OCI-LY1 (cell line): ENCODE data around the gene VPS4A.

ENCODE experiments used
- H2AFZ ChIP-seq: fragments of 200-600 bp; sonication (generic), shearing (Covaris generic); 2 replicates; pipeline ENCODE4 v1.6.0; 2014; ENCODE audit warnings: antibody characterized with exemption, mild to moderate bottlenecking, low read length
- H3F3A ChIP-seq: fragments of 200-600 bp; sonication (generic), shearing (Covaris generic); 2 replicates; pipeline ENCODE4 v1.6.0; 2014; ENCODE audit warnings: mild to moderate bottlenecking, antibody characterized with exemption, low read length, moderate library complexity; ENCODE audit not compliant: insufficient read depth
- H3K27ac ChIP-seq: fragments of 200-600 bp; sonication (generic); 2 replicates; pipeline ENCODE4 v1.5.1; 2014; ENCODE audit warnings: low read length, mixed run types, mild to moderate bottlenecking, low read depth; ENCODE audit not compliant: poor library complexity, severe bottlenecking
- H3K27me3 ChIP-seq: fragments of 200-600 bp; sonication (generic); 2 replicates; pipeline ENCODE4 v1.6.0; 2014; ENCODE audit warnings: antibody characterized with exemption, mild to moderate bottlenecking, low read length, moderate library complexity; ENCODE audit not compliant: insufficient read depth
- H3K36me3 ChIP-seq: fragments of 200-600 bp; sonication (generic); 2 replicates; pipeline ENCODE4 v1.6.1; 2014; ENCODE audit warnings: mild to moderate bottlenecking, antibody characterized with exemption, low read length, moderate library complexity, mixed read lengths; ENCODE audit not compliant: insufficient read depth
- H3K4me1 ChIP-seq: fragments of 200-600 bp; sonication (generic); 2 replicates; pipeline ENCODE4 v1.5.1; 2014; ENCODE audit warnings: mild to moderate bottlenecking, low read length, moderate library complexity; ENCODE audit not compliant: insufficient read depth, severe bottlenecking
- H3K4me2 ChIP-seq: fragments of 200-600 bp; sonication (generic), shearing (Covaris generic); 2 replicates; pipeline ENCODE4 v1.6.1; 2014; ENCODE audit warnings: low read length
- H3K4me3 ChIP-seq: fragments of 200-600 bp; sonication (generic); 2 replicates; pipeline ENCODE4 v1.5.1; 2014; ENCODE audit warnings: low read length, low read depth, mild to moderate bottlenecking, mixed read lengths; ENCODE audit not compliant: poor library complexity, severe bottlenecking
- H3K79me2 ChIP-seq: fragments of 200-600 bp; shearing (Covaris generic); 2 replicates; pipeline ENCODE4 v1.6.1; 2016; ENCODE audit warnings: mixed run types, low read length, mixed read lengths; ENCODE audit not compliant: insufficient read depth
- H3K9ac ChIP-seq: fragments of 200-600 bp; sonication (generic), shearing (Covaris generic); 2 replicates; pipeline ENCODE4 v1.6.1; 2014; ENCODE audit warnings: mild to moderate bottlenecking, low read length, mixed read lengths
- H3K9me2 ChIP-seq: fragments of 200-600 bp; sonication (generic), shearing (Covaris generic); 2 replicates; pipeline ENCODE4 v1.6.1; 2014; ENCODE audit warnings: low read depth, mild to moderate bottlenecking, low read length, mixed read lengths
- H3K9me3 ChIP-seq: fragments of 200-600 bp; shearing (Covaris generic); 2 replicates; pipeline ENCODE4 v1.6.1; 2014; ENCODE audit warnings: low read length, mixed read lengths
- H4K20me1 ChIP-seq: fragments of 200-600 bp; sonication (generic), shearing (Covaris generic); 2 replicates; pipeline ENCODE4 v1.6.0; 2016; ENCODE audit warnings: mild to moderate bottlenecking, low read length; ENCODE audit not compliant: insufficient read depth
- EZH2 ChIP-seq: fragments of 200-600 bp; sonication (generic), shearing (Covaris generic); IDR thresholded peaks from 2 replicates; pipeline ENCODE4 v1.8.0; 2017; ENCODE audit warnings: borderline replicate concordance, mixed run types, mild to moderate bottlenecking, antibody characterized with exemption, low read length, moderate library complexity, mixed read lengths
- TF ChIP-seq, protein P1 (sequence below): fragments of 200-600 bp; sonication (generic), shearing (Covaris generic); IDR thresholded peaks from 2 replicates; pipeline ENCODE4 v1.5.1; 2017; ENCODE audit warnings: mild to moderate bottlenecking, antibody characterized with exemption, low read length, moderate library complexity, mixed read lengths

VPS4A gene

DNA sequence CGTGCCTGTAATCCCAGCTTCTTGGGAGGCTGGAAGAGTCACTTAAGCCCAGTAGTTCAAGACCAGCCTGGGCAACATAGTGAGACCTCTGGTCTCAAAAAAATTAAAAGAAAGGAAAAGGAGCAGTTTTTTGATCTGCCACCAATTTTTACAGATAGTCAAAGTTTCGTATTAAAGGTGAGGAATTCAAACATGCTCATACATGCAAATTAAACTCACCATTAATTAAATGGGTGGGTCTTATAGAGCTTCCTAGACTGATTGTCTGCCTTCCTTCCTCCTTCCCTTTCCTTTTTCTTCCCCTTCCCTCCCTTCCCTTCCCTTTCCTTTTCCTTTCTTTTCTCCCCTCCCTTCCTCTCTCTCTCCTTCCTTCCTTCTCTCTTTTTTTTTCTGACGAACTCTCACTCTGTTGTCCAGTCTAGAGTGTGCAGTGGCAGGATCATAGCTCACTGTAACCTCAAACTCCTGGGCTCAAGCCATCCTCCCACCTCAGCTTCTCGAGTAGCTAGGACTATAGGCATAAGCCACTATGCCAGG, 36.4 kb upstream of the VPS4A start:
- Histone ChIP-seq H3F3A (no peaks in the 10 kb centered on the region), H4K20me1 (no peaks in the 10 kb centered on the region), H3K9me2 (no peaks in the 10 kb centered on the region), H3K4me3 (no peak overlapping the region), H3K36me3 (peaks cover 37% of the 10 kb centered on the region; the same call in 1 of the 2 replicates), H3K9me3 (no peaks in the 10 kb centered on the region), H3K4me1 (no peaks in the 10 kb centered on the region), H3K9ac (no peak overlapping the region), H3K79me2 (no peaks in the 10 kb centered on the region), H2AFZ (no peak overlapping the region), H3K27me3 (no peaks in the 10 kb centered on the region), H3K4me2 (no peak overlapping the region), H3K27ac (no peak overlapping the region)
- TF ChIP-seq, protein P1, sequence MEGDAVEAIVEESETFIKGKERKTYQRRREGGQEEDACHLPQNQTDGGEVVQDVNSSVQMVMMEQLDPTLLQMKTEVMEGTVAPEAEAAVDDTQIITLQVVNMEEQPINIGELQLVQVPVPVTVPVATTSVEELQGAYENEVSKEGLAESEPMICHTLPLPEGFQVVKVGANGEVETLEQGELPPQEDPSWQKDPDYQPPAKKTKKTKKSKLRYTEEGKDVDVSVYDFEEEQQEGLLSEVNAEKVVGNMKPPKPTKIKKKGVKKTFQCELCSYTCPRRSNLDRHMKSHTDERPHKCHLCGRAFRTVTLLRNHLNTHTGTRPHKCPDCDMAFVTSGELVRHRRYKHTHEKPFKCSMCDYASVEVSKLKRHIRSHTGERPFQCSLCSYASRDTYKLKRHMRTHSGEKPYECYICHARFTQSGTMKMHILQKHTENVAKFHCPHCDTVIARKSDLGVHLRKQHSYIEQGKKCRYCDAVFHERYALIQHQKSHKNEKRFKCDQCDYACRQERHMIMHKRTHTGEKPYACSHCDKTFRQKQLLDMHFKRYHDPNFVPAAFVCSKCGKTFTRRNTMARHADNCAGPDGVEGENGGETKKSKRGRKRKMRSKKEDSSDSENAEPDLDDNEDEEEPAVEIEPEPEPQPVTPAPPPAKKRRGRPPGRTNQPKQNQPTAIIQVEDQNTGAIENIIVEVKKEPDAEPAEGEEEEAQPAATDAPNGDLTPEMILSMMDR: no peak
- no peak for TF ChIP-seq EZH2

DNA sequence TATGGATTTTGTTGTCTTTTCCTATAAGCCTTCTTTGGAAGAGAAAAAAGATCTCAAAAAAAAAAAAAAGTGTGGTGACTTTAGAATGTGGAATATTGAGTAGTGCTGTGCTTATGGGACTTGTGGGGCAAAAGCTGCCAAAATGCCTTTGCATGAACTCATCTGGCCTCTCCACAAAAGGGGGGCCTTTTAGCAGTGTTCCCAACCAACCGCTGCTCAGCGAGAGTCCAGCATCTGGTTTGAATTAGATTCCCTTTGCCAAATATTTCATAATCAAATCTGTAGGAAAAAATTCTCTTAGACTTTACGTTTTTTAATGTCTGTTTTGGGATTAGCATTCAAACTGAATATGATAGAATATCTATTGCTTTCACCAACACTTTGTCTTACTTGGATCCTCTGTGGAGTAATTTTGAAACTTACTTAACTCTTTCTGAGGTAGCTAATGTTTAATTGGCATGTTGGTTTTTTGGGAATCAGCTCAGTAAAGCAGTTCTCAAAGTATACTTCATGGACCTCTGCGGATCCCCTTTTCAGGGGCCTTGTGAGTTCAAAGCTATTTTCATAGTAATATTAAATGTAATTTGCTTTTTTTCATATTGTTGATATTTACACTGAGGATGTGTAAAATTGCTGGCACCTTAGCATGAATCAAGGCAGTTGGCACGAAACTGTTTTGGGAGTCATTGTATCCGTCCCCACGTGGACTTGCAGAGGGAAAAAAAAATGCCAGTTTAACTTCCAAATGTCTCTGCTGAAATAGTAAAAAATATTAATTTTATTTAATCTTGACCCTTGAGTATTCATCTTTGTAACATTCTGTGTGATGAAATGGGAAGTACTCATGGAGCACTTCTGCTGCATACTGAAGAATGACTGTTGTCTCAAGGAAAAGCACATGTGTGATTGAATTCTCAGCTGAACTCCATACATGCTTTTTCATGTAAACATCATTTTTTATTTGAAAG, 34.7 kb upstream of the VPS4A start:
- no peak overlapping the region for H3K4me2 ChIP-seq
- H3K27ac ChIP-seq: no peak overlapping the region
- peaks cover 26% of the 10 kb centered on the region; the same call in 1 of the 2 replicates for H3K36me3 ChIP-seq
- H3F3A ChIP-seq: no peaks in the 10 kb centered on the region
- H3K4me1 ChIP-seq: no peaks in the 10 kb centered on the region
- TF ChIP-seq, protein P1: no peak
- TF ChIP-seq EZH2: no peak
- H3K79me2 ChIP-seq: no peaks in the 10 kb centered on the region
- H3K27me3 ChIP-seq: no peaks in the 10 kb centered on the region
- no peaks in the 10 kb centered on the region for H4K20me1 ChIP-seq
- H3K4me3 ChIP-seq: no peak overlapping the region
- no peaks in the 10 kb centered on the region for H3K9me2 ChIP-seq
- no peaks in the 10 kb centered on the region for H3K9me3 ChIP-seq
- no peak overlapping the region for H2AFZ ChIP-seq
- H3K9ac ChIP-seq: no peak overlapping the region

DNA sequence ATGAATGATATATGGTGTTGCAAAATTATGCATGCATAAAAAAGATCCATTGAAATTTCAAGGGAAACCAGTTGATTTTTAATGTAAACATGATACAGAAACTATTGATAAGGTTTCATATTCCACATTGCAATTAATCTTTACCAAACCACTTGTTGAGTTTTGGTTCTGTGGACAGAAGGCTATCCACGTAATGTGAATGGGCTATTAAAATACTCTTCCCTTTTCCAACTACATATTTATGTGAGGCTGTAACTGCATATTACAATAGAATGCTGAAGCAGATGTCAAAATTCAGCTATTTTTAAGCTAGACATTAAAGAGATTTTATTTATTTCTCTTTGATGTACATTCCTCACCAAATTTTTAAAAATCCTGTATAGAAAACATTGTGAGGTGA, 33.7 kb upstream of the VPS4A start:
- TF ChIP-seq, protein P1: no peak
- no peak for TF ChIP-seq EZH2
- H3K36me3 ChIP-seq: peaks cover 23% of the 10 kb centered on the region; the same call in 1 of the 2 replicates
- no peak overlapping the region for H3K4me3 ChIP-seq
- H3K79me2 ChIP-seq: no peaks in the 10 kb centered on the region
- H3K4me1 ChIP-seq: no peaks in the 10 kb centered on the region
- H3F3A ChIP-seq: no peaks in the 10 kb centered on the region
- no peaks in the 10 kb centered on the region for H3K27me3 ChIP-seq
- H3K9me3 ChIP-seq: no peaks in the 10 kb centered on the region
- H2AFZ ChIP-seq: no peak overlapping the region
- H3K4me2 ChIP-seq: no peak overlapping the region
- no peaks in the 10 kb centered on the region for H3K9me2 ChIP-seq
- no peak overlapping the region for H3K9ac ChIP-seq
- H4K20me1 ChIP-seq: no peaks in the 10 kb centered on the region
- H3K27ac ChIP-seq: no peak overlapping the region
